ENCODE data around the gene TMEM175.
A peak's percentile ranks its signal among the peaks of the same experiment; 100 is the strongest.

- TF ChIP-seq, protein P1, sequence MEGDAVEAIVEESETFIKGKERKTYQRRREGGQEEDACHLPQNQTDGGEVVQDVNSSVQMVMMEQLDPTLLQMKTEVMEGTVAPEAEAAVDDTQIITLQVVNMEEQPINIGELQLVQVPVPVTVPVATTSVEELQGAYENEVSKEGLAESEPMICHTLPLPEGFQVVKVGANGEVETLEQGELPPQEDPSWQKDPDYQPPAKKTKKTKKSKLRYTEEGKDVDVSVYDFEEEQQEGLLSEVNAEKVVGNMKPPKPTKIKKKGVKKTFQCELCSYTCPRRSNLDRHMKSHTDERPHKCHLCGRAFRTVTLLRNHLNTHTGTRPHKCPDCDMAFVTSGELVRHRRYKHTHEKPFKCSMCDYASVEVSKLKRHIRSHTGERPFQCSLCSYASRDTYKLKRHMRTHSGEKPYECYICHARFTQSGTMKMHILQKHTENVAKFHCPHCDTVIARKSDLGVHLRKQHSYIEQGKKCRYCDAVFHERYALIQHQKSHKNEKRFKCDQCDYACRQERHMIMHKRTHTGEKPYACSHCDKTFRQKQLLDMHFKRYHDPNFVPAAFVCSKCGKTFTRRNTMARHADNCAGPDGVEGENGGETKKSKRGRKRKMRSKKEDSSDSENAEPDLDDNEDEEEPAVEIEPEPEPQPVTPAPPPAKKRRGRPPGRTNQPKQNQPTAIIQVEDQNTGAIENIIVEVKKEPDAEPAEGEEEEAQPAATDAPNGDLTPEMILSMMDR (IDR thresholded peaks at IDR 0.05; ENCODE audit: control extremely low read depth in 1 of 3, insufficient read depth in 1 of 3, low read depth in 1 of 3, low read length in 3 of 3): peak in 2 of 3 experiments; percentile 41 to 48; a peak in 2 of 4 replicates
- TF ChIP-seq CHD2 (IDR thresholded peaks at IDR 0.05; ENCODE audit: low read length): no peak
- peak; percentile 25 to 37; a peak in 3 of 4 replicates for TF ChIP-seq RAD21 (IDR thresholded peaks at IDR 0.05 in 1 of 2, conservative IDR thresholded peaks at IDR 0.05 in 1 of 2; ENCODE audit: low read depth in 2 of 2, low read length in 2 of 2)
- no peak for TF ChIP-seq POLR2A (IDR thresholded peaks at IDR 0.05; ENCODE audit: control extremely low read depth in 1 of 2, low read depth in 2 of 2, low read length in 2 of 2)
- no peak for TF ChIP-seq POLR2AphosphoS5 (IDR thresholded peaks at IDR 0.05; ENCODE audit: low read depth, low read length)
- TF ChIP-seq ASH2L (IDR thresholded peaks at IDR 0.05; ENCODE audit: low read length): no peak
- TF ChIP-seq ATF3 (IDR thresholded peaks at IDR 0.05; ENCODE audit: insufficient read depth, low read depth, low read length): no peak
- TF ChIP-seq EZH2 (IDR thresholded peaks at IDR 0.05; ENCODE audit: low read depth, low read length, severe bottlenecking): no peak
- no peak for TF ChIP-seq KDM1A (IDR thresholded peaks at IDR 0.05; ENCODE audit: borderline replicate concordance, low read length)
These were observed 36.0 kb upstream of the TMEM175 start for GRCh38 chr4:896216-896615.
